Heart right ventricle (tissue), 16 donors: Measurements from ENCODE around the gene ANTXR1. TPM values are rescaled to one million over a fixed set of nuclear protein-coding genes. Genes with fewer than 3 reads are reported as not detected.

Source experiments
- ATAC-seq, 8 donors: fragments of 200-7000 bp; cut with Tn5 transposase; one replicate each; pipeline ENCODE4 v1.9.1; 2020; ENCODE audit warnings: mild to moderate bottlenecking in 8 of 8, moderate library complexity in 8 of 8, moderate number of reproducible peaks in 1 of 8
- DNase-seq, 2 donors: peaks; one replicate each; pipeline ENCODE4 v3.0.0-alpha.2; 2020
- H3K27ac ChIP-seq, 10 donors: fragments of 200-600 bp; sonication (generic) in 2 of 10; one replicate each; pipeline versions ENCODE4 v1.5.0 to v1.8.0; 2020 to 2022; ENCODE audit warnings: mild to moderate bottlenecking in 3 of 10
- H3K27me3 ChIP-seq, 7 donors: fragments of 200-600 bp; one replicate each; pipeline ENCODE4 v1.8.0; 2021 to 2022; ENCODE audit warnings: mild to moderate bottlenecking in 2 of 7
- H3K36me3 ChIP-seq, 9 donors: fragments of 200-600 bp; sonication (generic) in 1 of 9; one replicate each; pipeline versions ENCODE4 v1.5.0 to v1.8.0; 2020 to 2022; ENCODE audit warnings: mild to moderate bottlenecking in 2 of 9
- H3K4me1 ChIP-seq, 9 donors: fragments of 200-600 bp; sonication (generic) in 1 of 9; one replicate each; pipeline versions ENCODE4 v1.5.0 to v1.8.0; 2020 to 2022; ENCODE audit warnings: mild to moderate bottlenecking in 4 of 9
- H3K4me3 ChIP-seq, 10 donors: fragments of 200-600 bp; sonication (generic) in 2 of 10; one replicate each; pipeline versions ENCODE4 v1.5.0 to v1.8.0; 2020 to 2022; ENCODE audit warnings: mild to moderate bottlenecking in 7 of 10, moderate library complexity in 2 of 10
- H3K9me3 ChIP-seq, 11 donors: fragments of 200-600 bp in 10 of 11; sonication (generic) in 2 of 11; one replicate each; pipeline versions ENCODE4 v1.5.0 to v1.8.0; 2013 to 2022; ENCODE audit warnings: mild to moderate bottlenecking in 2 of 11, control low read depth in 1 of 11, moderate library complexity in 1 of 11
- CTCF ChIP-seq, 9 donors: fragments of 200-600 bp; sonication (generic) in 2 of 9; IDR thresholded peaks; one replicate each; pipeline versions ENCODE4 v1.5.0 to v1.8.0; 2021 to 2022; ENCODE audit warnings: antibody characterized with exemption in 9 of 9, mild to moderate bottlenecking in 5 of 9, moderate library complexity in 1 of 9
- WGBS, 2 donors: extraction: QIAGEN DNeasy Blood & Tissue Kit; methylation state at CpG; one replicate each; pipeline ENCODE4 v1.1.7; 2013; ENCODE audit warnings: inconsistent platforms in 1 of 2; 5-methylcytosine and 5-hydroxymethylcytosine counted together
- intact Hi-C, 10 donors: fragments of 100-400 bp; cut with DNase I; formaldehyde crosslinking; loops; one replicate each; pipeline versions ENCODE4 v1.11.1 to v1.14.2; 2022
- polyA plus RNA-seq, 2 donors: library from polyadenylated mRNA; stranded (reverse); fragments of 200-250 nt; gene quantifications; one replicate each; pipeline ENCODE4 v1.2.3, GENCODE V29; 2013
- total RNA-seq, 10 donors: library from RNA; stranded (reverse); fragmentation: NEBNext Ultra II Directional in 3 of 10; extraction: Animal tissue kit (Norgen Biotek cat#: 25700) in 3 of 10; gene quantifications; one replicate each; pipeline versions ENCODE4 v1.2.1 to v1.2.4, GENCODE V29; 2021 to 2023
- donor health status: Arrhythmogenic right ventricular cardiomyopathy.
- donor health status: ischemic (EF 13 %, LVEDD 7.1; RV severe dilation, severe dysfunction).
- donor health status: healthy with polysubstance abuse.
- donor health status: DM: no; HTN: yes; CAD: no.
- donor health status: DM: no; HTN: no; CAD: no.
- donor health status: ischemic (EF 25% LVEDD 6.9; RV normal size, moderate dysfunction).
- donor health status: ischemic (EF 25% LVEDD 5.7; RV mildly dilated, moderate dysfunction).
- donor health status: healthy.
- donor health status: DM: yes; HTN: yes; CAD: no.
- donor health status: Ischemic cardiomyopathy.
- donor health status: ischemic (EF 35%, LVEDD 5.7; RV mildly dilated, moderate dysfunction).
- donor health status: nonischemic (EF 11% LVEDD 7.7; RV severe dilation, severe dysfunction).
- donor health status: DM: yes; HTN: yes; CAD: no.
- donor health status: PGD.
- donor health status: ischemic (EF 29% LVEDD 5.4; RV normal size, mild dysfunction).
- donor health status: nonischemic (EF 23%, LVEDD 6.1; RV moderate dilation, normal function).

Gene ANTXR1
- total and polyA plus RNA-seq, 12 donors: 8.9 to 33.1 (median 24.1) TPM

GRCh38 chr2:69145204-69145603 is 132.2 kb downstream of the ANTXR1 start:
- no peaks in the 10 kb centered on the region for H3K27me3 ChIP-seq
- H3K27ac ChIP-seq: peak overlapping the region in 2 of 10 donors; percentile 4 to 13
- no peak overlapping the region for H3K4me3 ChIP-seq
- WGBS, 2 donors: 80 to 81% methylated on average over 7 of the region's 7 CpGs
- DNase-seq (no peak), ATAC-seq (peak in 1 of 8 donors; percentile 28)
- H3K9me3 ChIP-seq: no peaks in the 10 kb centered on the region
- no peak for TF ChIP-seq CTCF (IDR thresholded peaks at IDR 0.05)
- peaks cover 0 to 4% (median 0%) of the 10 kb centered on the region in 9 donors for H3K36me3 ChIP-seq
- intact Hi-C loops: no loop called here
- peaks cover 6 to 25% (median 11%) of the 10 kb centered on the region in 9 donors for H3K4me1 ChIP-seq

GRCh38 chr2:69147841-69148533 is 135.0 kb downstream of the ANTXR1 start:
- WGBS, 2 donors: 47 to 58% methylated on average over 13 of the region's 13 CpGs
- intact Hi-C loops: no loop called here
- Histone ChIP-seq H3K27ac (peak overlapping the region in 1 of 10 donors; percentile 27), H3K27me3 (no peaks in the 10 kb centered on the region), H3K4me3 (no peak overlapping the region), H3K36me3 (peaks cover 0 to 4% (median 0%) of the 10 kb centered on the region in 9 donors), H3K9me3 (no peaks in the 10 kb centered on the region), H3K4me1 (peaks cover 12 to 42% (median 21%) of the 10 kb centered on the region in 9 donors)
- TF ChIP-seq CTCF (IDR thresholded peaks at IDR 0.05): no peak
- ATAC-seq (peak in 2 of 8 donors; percentile 16 to 33), DNase-seq (no peak)

- Histone ChIP-seq H3K36me3 (peaks cover 0 to 4% (median 0%) of the 10 kb centered on the region in 9 donors), H3K27me3 (no peaks in the 10 kb centered on the region), H3K27ac (peak overlapping the region in 8 of 10 donors; percentile 46 to 66 (median 56)), H3K4me1 (peaks cover 15 to 60% (median 38%) of the 10 kb centered on the region in 9 donors), H3K4me3 (no peak overlapping the region), H3K9me3 (no peaks in the 10 kb centered on the region)
- intact Hi-C loops: loop anchor here in 1 of 10 donors (10.0 kb wide), 1 partner anchor 155 kb away; no protein-coding TSS in a partner anchor
- DNase-seq (peak; percentile 41 to 53), ATAC-seq (peak; percentile 29 to 61 (median 46))
- WGBS, 2 donors: 32 to 40% methylated on average over 7 of the region's 7 CpGs
- TF ChIP-seq CTCF (IDR thresholded peaks at IDR 0.05): no peak
Measured at GRCh38 chr2:69149631-69150215, 136.7 kb downstream of the ANTXR1 start.

- no peak for ATAC-seq
- no peak for TF ChIP-seq CTCF (IDR thresholded peaks at IDR 0.05)
- Histone ChIP-seq H3K27me3 (no peaks in the 10 kb centered on the region), H3K9me3 (no peaks in the 10 kb centered on the region), H3K27ac (peak overlapping the region in 5 of 10 donors; percentile 14 to 70 (median 20)), H3K36me3 (peaks cover 0 to 5% (median 0%) of the 10 kb centered on the region in 9 donors), H3K4me3 (no peak overlapping the region), H3K4me1 (peaks cover 15 to 61% (median 41%) of the 10 kb centered on the region in 9 donors)
- 81 to 82% methylated on average over 4 of the region's 4 CpGs for WGBS, 2 donors
- intact Hi-C loops: loop anchor here in 1 of 10 donors (10.0 kb wide), 1 partner anchor 153 kb away; no protein-coding TSS in a partner anchor
- no peak for DNase-seq
Measured at GRCh38 chr2:69151931-69152330, 139.0 kb downstream of the ANTXR1 start.
